Fibroblast of skin of back (primary cell): ENCODE results near the gene MEX3B.
"Not testable (repeated sequence)": the region's sequence is repeated elsewhere in the genome, so short reads cannot be mapped to it uniquely, and the experiment has no call there.

ENCODE experiments used
- DNase-seq: peaks from one replicate; pipeline ENCODE4 v3.0.0-alpha.2; 2013

MEX3B gene

DNA sequence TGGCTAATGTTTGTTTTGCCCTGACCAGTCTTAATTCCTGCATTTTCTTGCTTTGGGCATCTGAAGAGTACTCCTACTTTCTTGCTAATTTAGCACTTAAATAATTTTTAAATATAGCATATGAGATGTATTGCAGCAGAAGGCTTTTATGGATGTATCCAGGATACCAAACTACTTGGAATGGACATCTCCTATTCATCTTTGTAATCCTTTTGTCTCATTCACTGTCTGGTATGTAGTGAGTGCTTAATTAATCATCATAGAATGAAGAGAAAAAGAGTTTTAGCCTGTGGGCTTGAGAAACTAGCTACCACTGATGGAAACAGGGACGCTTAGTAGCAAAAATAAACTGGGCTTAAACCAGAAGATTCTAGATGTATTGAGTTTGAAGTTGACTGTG, 40.6 kb downstream of the MEX3B start:
- no peak for DNase-seq

DNA sequence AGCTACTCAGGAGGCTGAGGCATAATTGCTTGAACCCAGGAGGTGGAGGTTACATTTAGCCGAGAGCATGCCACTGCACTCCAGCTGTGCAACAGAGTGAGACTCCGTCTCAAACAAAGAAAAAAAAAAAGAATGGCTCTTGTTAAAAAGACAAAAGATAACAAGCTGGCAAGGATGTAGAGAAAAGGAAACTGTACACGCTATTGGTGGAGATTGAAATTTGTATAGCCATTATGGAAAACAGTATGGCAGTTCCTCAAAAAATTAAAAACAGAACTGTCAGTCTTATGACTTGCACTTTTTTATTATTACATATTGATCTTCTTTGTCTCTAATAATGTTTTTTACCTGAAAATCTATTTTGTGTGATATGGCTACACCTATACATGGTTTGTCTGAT, 41.9 kb downstream of the MEX3B start:
- DNase-seq, result no peak

- DNase-seq, result not testable (repeated sequence)
Measured at GRCh38 chr15:81995081-81995480, 50.7 kb downstream of the MEX3B start.

GRCh38 chr15:81992523-81992922, 53.3 kb downstream of the MEX3B start:
- no peak for DNase-seq
